ENCODE results near the gene RAB40C.

- TF ChIP-seq CTCF (IDR thresholded peaks at IDR 0.05) (no peak), POLR2AphosphoS5 (IDR thresholded peaks at IDR 0.05) (no peak), POLR2A (IDR thresholded peaks at IDR 0.05) (no peak)
These were observed 35.1 kb upstream of the RAB40C start for GRCh38 chr16:554640-555365.

Measured in sigmoid colon (tissue), 4 donors.